ENCODE data around the gene TTLL8. TPM values are rescaled to one million over a fixed set of nuclear protein-coding genes. Genes with fewer than 3 reads are reported as not detected.

The TTLL8 gene
- total RNA-seq, 4 donors from 2014 or later, result not detected

GRCh38 chr22:49999946-50000586, 58.0 kb downstream of the TTLL8 start:
- DNase-seq (ENCODE audit: extremely low spot score), result no peak
- H3K36me3 ChIP-seq, result no peaks in the 10 kb centered on the region
- H3K9me3 ChIP-seq, result no peaks in the 10 kb centered on the region
- no peak overlapping the region for H3K27ac ChIP-seq (replicated peaks in 1 of 4)
- no peak for TF ChIP-seq POLR2AphosphoS5 (IDR thresholded peaks at IDR 0.05)
- TF ChIP-seq CTCF (IDR thresholded peaks at IDR 0.05), result no peak
- TF ChIP-seq POLR2A (IDR thresholded peaks at IDR 0.05; ENCODE audit: low read depth), result no peak
- TF ChIP-seq EP300 (IDR thresholded peaks at IDR 0.05), result no peak
- intact Hi-C loops (cut with DNase I), result no loop called here
- peak overlapping the region; percentile 12 to 44 (median 22) for H3K4me3 ChIP-seq
- peaks cover 5 to 13% (median 10%) of the 10 kb centered on the region in 4 donors for H3K4me1 ChIP-seq
- 30% methylated on average over 28 of the region's 41 CpGs for WGBS
- H3K27me3 ChIP-seq, result peaks cover 0 to 50% (median 14%) of the 10 kb centered on the region in 4 donors

- Histone ChIP-seq H3K9me3 (no peaks in the 10 kb centered on the region), H3K27me3 (peaks cover 0 to 50% (median 14%) of the 10 kb centered on the region in 4 donors), H3K36me3 (no peaks in the 10 kb centered on the region), H3K27ac (replicated peaks in 1 of 4) (no peak overlapping the region), H3K4me3 (peak overlapping the region; percentile 12 to 44 (median 22)), H3K4me1 (peaks cover 5 to 13% (median 10%) of the 10 kb centered on the region in 4 donors)
- intact Hi-C loops (cut with DNase I), result no loop called here
- no peak for DNase-seq (ENCODE audit: extremely low spot score)
- WGBS, result 36% methylated on average over 17 of the region's 70 CpGs
- TF ChIP-seq EP300 (IDR thresholded peaks at IDR 0.05) (no peak), POLR2A (IDR thresholded peaks at IDR 0.05; ENCODE audit: low read depth) (no peak), POLR2AphosphoS5 (IDR thresholded peaks at IDR 0.05) (no peak), CTCF (IDR thresholded peaks at IDR 0.05) (no peak)
Observed at GRCh38 chr22:49999063-49999945, 58.8 kb downstream of the TTLL8 start.

GRCh38 chr22:49998718-49999062, 59.4 kb downstream of the TTLL8 start:
- H3K27ac ChIP-seq (replicated peaks in 1 of 4), result no peak overlapping the region
- H3K4me1 ChIP-seq, result peaks cover 5 to 13% (median 11%) of the 10 kb centered on the region in 4 donors
- no peak for DNase-seq (ENCODE audit: extremely low spot score)
- intact Hi-C loops (cut with DNase I), result no loop called here
- WGBS, result 91% methylated on average over 14 of the region's 14 CpGs
- H3K36me3 ChIP-seq, result no peaks in the 10 kb centered on the region
- TF ChIP-seq EP300 (IDR thresholded peaks at IDR 0.05), result no peak
- TF ChIP-seq POLR2A (IDR thresholded peaks at IDR 0.05; ENCODE audit: low read depth), result no peak
- TF ChIP-seq POLR2AphosphoS5 (IDR thresholded peaks at IDR 0.05), result no peak
- no peak for TF ChIP-seq CTCF (IDR thresholded peaks at IDR 0.05)
- H3K9me3 ChIP-seq, result no peaks in the 10 kb centered on the region
- H3K27me3 ChIP-seq, result peaks cover 0 to 54% (median 14%) of the 10 kb centered on the region in 4 donors
- H3K4me3 ChIP-seq, result no peak overlapping the region

DNA sequence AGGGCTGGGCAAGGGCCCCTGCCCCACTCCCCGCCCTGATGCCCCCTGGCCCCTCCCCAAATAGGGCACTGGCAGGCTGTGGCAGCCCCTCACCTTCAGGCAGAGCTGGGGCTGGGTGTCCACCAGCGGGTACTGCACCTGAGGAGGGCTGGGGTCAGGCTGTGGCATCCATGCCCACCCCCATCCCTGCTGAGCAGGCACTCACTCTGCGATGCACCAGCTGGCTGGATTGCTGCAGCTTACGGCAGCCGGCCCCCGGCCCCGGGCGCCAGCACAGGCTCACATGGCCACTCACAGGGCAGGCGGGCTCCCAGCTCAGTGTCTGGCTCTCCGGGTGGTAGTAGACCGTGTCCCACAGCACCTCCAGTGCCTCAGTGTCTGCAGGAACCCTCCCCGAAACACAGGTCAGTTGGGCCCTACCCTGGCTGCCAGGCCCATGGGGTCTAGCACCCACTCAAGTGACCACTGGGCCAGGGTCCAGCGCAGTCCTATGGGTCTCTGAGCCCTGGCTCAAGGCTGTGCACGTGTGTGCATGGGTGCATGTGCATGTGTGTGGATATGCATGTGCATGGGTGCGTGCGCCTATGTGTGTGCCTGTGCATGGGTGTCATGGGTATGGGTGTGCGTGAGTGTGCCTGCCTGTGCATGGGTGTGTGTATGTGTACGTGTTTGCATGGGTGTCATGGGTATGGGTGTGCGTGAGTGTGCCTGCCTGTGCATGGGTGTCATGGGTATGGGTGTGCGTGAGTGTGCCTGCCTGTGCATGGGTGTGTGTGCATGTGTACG, 60.0 kb downstream of the TTLL8 start:
- DNase-seq (ENCODE audit: extremely low spot score), result no peak
- WGBS, result 95% methylated on average over 10 of the region's 21 CpGs
- Histone ChIP-seq H3K27ac (replicated peaks in 1 of 4) (no peak overlapping the region), H3K9me3 (no peaks in the 10 kb centered on the region), H3K27me3 (peaks cover 0 to 56% (median 14%) of the 10 kb centered on the region in 4 donors), H3K4me3 (no peak overlapping the region), H3K36me3 (no peaks in the 10 kb centered on the region), H3K4me1 (peaks cover 5 to 19% (median 16%) of the 10 kb centered on the region in 4 donors)
- TF ChIP-seq POLR2AphosphoS5 (IDR thresholded peaks at IDR 0.05) (no peak), EP300 (IDR thresholded peaks at IDR 0.05) (no peak), CTCF (IDR thresholded peaks at IDR 0.05) (no peak), POLR2A (IDR thresholded peaks at IDR 0.05; ENCODE audit: low read depth) (no peak)
- intact Hi-C loops (cut with DNase I), result no loop called here

Data from esophagus muscularis mucosa (tissue), 4 donors.